ENCODE data around the gene DZIP1.
"Not testable (repeated sequence)": the region's sequence is repeated elsewhere in the genome, so short reads cannot be mapped to it uniquely, and the experiment has no call there.

The DZIP1 gene

GRCh38 chr13:95644601-95645052, at the start of gene DZIP1:
DZIP1 (minus strand) TSS chr13:95644706; CDS start chr13:95642029, 2,677 bp downstream.
- no peak for DNase-seq

- not testable (repeated sequence) for DNase-seq
These were observed 46.5 kb upstream of the DZIP1 start for GRCh38 chr13:95690986-95691385.

- DNase-seq: no peak
These were observed 45.0 kb upstream of the DZIP1 start for GRCh38 chr13:95689582-95689926.

- not testable (repeated sequence) for DNase-seq
These were observed 40.5 kb upstream of the DZIP1 start for GRCh38 chr13:95684960-95685359.

GRCh38 chr13:95684418-95684817, 39.9 kb upstream of the DZIP1 start:
- no peak for DNase-seq

GRCh38 chr13:95679722-95680121, 35.2 kb upstream of the DZIP1 start:
- no peak for DNase-seq

GRCh38 chr13:95678967-95679366, 34.5 kb upstream of the DZIP1 start:
- DNase-seq: no peak

- DNase-seq: no peak
These were observed 33.2 kb upstream of the DZIP1 start for GRCh38 chr13:95677564-95678266.

GRCh38 chr13:95676762-95677563, 32.5 kb upstream of the DZIP1 start, which contains the start of gene DNAJC3:
DNAJC3 (plus strand) TSS chr13:95677139; CDS start chr13:95677256, 117 bp downstream.
- DNase-seq: peak; percentile 100

- DNase-seq: no peak
These were observed 31.7 kb upstream of the DZIP1 start for GRCh38 chr13:95676105-95676761.

GRCh38 chr13:95671597-95671996, 27.1 kb upstream of the DZIP1 start:
- DNase-seq: no peak

- DNase-seq: not testable (repeated sequence)
These were observed 22.7 kb upstream of the DZIP1 start for GRCh38 chr13:95667235-95667634.

GRCh38 chr13:95660981-95661581, 16.6 kb upstream of the DZIP1 start:
- no peak for DNase-seq

GRCh38 chr13:95659500-95659899, 15.0 kb upstream of the DZIP1 start:
- no peak for DNase-seq

- DNase-seq: no peak
These were observed 12.0 kb upstream of the DZIP1 start for GRCh38 chr13:95656386-95657015.

GRCh38 chr13:95652821-95653220, 8.3 kb upstream of the DZIP1 start:
- DNase-seq: no peak

GRCh38 chr13:95652244-95652764, 7.8 kb upstream of the DZIP1 start:
- DNase-seq: no peak

GRCh38 chr13:95650696-95651095, 6.2 kb upstream of the DZIP1 start:
- no peak for DNase-seq

- no peak for DNase-seq
These were observed 2.8 kb upstream of the DZIP1 start for GRCh38 chr13:95647321-95647720.

GRCh38 chr13:95643936-95644598, 439 bp downstream of the DZIP1 start:
- DNase-seq: no peak

- no peak for DNase-seq
These were observed 953 bp downstream of the DZIP1 start for GRCh38 chr13:95643571-95643935.

GRCh38 chr13:95642999-95643398, 1.5 kb downstream of the DZIP1 start:
- DNase-seq: no peak
